ENCODE results near the gene QRICH2. TPM values are rescaled to one million over a fixed set of nuclear protein-coding genes. Genes with fewer than 3 reads are reported as not detected.

Gene QRICH2
- total RNA-seq, 1 donor from 2014 or later: 10.6 TPM

DNA sequence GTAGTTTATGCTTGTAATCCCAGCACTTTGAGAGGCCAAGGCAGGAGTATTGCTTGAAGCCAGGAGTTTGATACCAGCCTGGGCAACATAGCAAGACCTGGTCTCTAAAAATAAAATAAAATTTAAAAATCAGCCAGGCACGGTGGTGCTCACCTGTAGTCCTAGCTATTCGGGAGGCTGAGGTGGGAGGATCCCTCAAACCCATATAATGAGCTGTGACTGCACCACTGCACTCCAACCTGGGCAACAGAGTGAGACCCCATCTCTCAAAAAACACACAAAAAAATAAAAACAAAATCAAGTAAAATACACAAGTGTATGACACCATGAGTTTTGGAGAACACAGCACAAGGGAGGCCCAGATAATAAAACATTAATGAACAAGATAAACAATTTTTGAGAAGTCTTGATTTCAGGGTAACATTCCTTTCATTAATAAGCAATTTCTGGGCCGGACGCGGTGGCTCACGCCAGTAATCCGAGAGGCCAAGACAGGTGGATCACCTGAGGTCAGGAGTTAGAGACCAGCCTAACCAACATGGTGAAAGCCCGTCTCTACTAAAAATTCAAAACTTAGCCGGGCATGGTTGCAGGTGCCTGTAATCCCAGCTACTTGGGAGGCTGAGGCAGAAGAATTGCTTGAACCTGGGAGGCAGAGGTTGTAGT is 27.8 kb upstream of the QRICH2 start:
- peaks cover 0 to 26% of the 10 kb centered on the region in 2 donors for H3K4me1 ChIP-seq
- intact Hi-C loops (cut with DNase I): no loop called here
- H3K27me3 ChIP-seq: no peaks in the 10 kb centered on the region
- TF ChIP-seq, protein P1, sequence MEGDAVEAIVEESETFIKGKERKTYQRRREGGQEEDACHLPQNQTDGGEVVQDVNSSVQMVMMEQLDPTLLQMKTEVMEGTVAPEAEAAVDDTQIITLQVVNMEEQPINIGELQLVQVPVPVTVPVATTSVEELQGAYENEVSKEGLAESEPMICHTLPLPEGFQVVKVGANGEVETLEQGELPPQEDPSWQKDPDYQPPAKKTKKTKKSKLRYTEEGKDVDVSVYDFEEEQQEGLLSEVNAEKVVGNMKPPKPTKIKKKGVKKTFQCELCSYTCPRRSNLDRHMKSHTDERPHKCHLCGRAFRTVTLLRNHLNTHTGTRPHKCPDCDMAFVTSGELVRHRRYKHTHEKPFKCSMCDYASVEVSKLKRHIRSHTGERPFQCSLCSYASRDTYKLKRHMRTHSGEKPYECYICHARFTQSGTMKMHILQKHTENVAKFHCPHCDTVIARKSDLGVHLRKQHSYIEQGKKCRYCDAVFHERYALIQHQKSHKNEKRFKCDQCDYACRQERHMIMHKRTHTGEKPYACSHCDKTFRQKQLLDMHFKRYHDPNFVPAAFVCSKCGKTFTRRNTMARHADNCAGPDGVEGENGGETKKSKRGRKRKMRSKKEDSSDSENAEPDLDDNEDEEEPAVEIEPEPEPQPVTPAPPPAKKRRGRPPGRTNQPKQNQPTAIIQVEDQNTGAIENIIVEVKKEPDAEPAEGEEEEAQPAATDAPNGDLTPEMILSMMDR (IDR thresholded peaks at IDR 0.05): no peak
- H3K4me3 ChIP-seq: no peak overlapping the region
- H3K27ac ChIP-seq: no peak overlapping the region
- DNase-seq (ENCODE audit: low spot score in 2 of 2): no peak
- H3K36me3 ChIP-seq: peaks cover 1 to 8% of the 10 kb centered on the region in 2 donors
- H3K9me3 ChIP-seq: no peaks in the 10 kb centered on the region

DNA sequence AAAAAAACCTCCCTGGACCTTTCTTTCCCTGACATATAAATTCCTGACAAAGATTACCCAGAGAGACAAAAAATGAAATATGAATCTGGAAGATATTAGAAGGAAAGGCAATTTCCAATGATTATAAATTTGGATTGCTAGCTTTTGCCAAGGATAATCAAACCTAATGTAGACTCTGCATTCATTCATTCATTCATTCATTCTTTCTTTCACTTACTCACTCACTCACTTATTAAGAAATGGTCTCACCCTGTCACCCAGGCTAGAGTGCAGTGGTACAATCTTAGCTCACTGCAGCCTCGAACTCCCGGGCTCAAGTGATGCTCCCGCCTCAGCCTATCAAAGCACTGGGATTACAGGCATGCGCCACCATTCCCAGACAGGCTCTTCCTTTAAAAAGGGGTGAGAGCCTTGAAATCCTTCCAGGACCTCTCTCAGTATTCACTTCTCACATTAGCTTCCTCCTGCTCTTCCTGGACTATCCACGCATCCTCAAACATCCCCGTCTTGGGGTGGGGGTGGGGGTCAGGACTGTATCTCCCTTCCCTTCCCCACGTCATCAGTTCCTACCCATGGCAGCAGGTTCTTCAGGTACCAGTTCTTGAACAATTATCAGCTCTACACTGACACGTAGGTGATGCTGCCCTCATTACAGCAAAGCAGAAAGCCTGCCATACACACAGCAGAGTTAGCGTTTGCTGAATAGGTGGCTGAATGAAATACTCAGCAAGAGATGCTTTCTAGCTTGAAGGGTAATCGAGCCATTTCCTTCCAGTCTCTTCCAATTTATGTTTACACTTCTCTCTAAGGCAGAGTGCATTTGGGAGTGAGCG is 25.8 kb upstream of the QRICH2 start:
- Histone ChIP-seq H3K4me3 (no peak overlapping the region), H3K36me3 (peaks cover 13 to 26% of the 10 kb centered on the region in 2 donors), H3K27me3 (no peaks in the 10 kb centered on the region), H3K9me3 (no peaks in the 10 kb centered on the region), H3K4me1 (peaks cover 0 to 18% of the 10 kb centered on the region in 2 donors), H3K27ac (no peak overlapping the region)
- intact Hi-C loops (cut with DNase I): no loop called here
- TF ChIP-seq, protein P1 (IDR thresholded peaks at IDR 0.05): no peak
- no peak for DNase-seq (ENCODE audit: low spot score in 2 of 2)

DNA sequence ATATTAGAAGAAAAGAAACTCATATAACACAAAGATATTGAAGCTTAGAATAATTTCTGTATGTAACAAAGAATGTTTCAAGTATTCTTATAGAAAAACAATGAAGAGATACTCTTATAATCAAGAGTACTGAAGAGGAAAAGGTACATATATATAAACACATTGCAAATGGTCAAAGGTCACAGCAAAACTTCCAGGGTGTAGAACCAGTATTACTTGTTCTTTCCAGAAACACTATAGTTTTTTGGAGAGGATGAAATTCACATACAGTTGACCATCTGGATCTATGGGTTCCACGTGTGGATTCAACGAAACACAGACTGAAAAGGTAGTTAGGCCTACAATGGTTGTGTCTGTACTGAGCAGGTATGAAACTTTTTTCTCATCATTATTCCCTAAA is 23.0 kb upstream of the QRICH2 start:
- DNase-seq (ENCODE audit: low spot score in 2 of 2): no peak
- peaks cover 0 to 6% of the 10 kb centered on the region in 2 donors for H3K4me1 ChIP-seq
- no peak overlapping the region for H3K27ac ChIP-seq
- H3K36me3 ChIP-seq: peaks cover 32 to 52% of the 10 kb centered on the region in 2 donors
- H3K27me3 ChIP-seq: no peaks in the 10 kb centered on the region
- no peak overlapping the region for H3K4me3 ChIP-seq
- H3K9me3 ChIP-seq: no peaks in the 10 kb centered on the region
- intact Hi-C loops (cut with DNase I): no loop called here
- TF ChIP-seq, protein P1 (IDR thresholded peaks at IDR 0.05): no peak

DNA sequence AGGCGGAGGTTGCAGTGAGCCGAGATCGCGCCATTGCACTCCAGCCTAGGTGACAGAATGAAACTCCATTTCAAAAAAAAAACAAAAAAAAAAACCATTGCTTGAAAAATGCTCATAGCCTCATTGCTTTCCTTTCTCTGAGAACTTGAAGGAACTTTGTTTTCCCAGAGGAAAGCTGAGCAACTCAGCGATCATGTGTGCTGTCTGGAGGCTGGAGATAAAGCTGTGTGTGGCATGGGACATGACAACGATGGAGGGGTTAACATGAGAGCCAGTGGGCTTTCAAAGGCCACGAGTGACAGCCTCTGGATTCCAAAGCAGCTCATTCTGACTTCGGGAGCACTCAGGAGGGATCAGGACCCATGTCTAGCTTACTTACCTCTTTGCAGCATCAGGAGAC is 21.6 kb upstream of the QRICH2 start:
- peaks cover 32 to 52% of the 10 kb centered on the region in 2 donors for H3K36me3 ChIP-seq

DNA sequence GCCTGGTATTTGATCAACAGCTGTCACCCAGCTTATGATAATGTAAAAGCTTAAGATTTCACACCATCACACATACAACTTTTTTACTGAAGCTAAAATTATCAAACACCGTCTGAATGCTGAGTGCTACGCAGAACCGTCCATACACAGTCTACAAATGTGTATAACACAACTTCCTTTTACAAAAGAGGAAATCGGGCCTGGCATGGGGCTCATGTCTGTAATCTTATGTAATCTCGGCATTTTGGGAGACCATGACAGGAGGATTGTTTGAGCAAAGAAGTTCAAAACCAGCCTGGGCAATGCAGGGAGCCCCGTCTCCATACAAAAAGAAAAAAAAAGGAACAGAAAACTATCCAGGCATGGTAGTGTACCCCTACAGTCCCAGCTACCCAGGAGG is 19.6 kb upstream of the QRICH2 start:
- H3K36me3 ChIP-seq: peaks cover 38 to 62% of the 10 kb centered on the region in 2 donors
- intact Hi-C loops (cut with DNase I): no loop called here
- no peak overlapping the region for H3K4me3 ChIP-seq
- H3K27ac ChIP-seq: no peak overlapping the region
- no peak for DNase-seq (ENCODE audit: low spot score in 2 of 2)
- H3K4me1 ChIP-seq: no peaks in the 10 kb centered on the region
- H3K27me3 ChIP-seq: no peaks in the 10 kb centered on the region
- no peaks in the 10 kb centered on the region for H3K9me3 ChIP-seq
- TF ChIP-seq, protein P1 (IDR thresholded peaks at IDR 0.05): no peak

More for the DNA sequence above, 21.6 kb upstream of the QRICH2 start:
- no peak for DNase-seq (ENCODE audit: low spot score in 2 of 2)
- no peaks in the 10 kb centered on the region for H3K27me3 ChIP-seq
- H3K4me1 ChIP-seq: peaks cover 0 to 2% of the 10 kb centered on the region in 2 donors
- no peak overlapping the region for H3K27ac ChIP-seq
- H3K4me3 ChIP-seq: no peak overlapping the region
- no peaks in the 10 kb centered on the region for H3K9me3 ChIP-seq
- intact Hi-C loops (cut with DNase I): no loop called here
- TF ChIP-seq, protein P1 (IDR thresholded peaks at IDR 0.05): no peak
